ENCODE results near the gene DNMT3A. TPM values are rescaled to one million over a fixed set of nuclear protein-coding genes. Genes with fewer than 3 reads are reported as not detected.
A peak's percentile ranks its signal among the peaks of the same experiment; 100 is the strongest.

Gene DNMT3A
- total and polyA plus RNA-seq, 4 donors: 33.7 to 52.3 (median 43.0) TPM

GRCh38 chr2:25339791-25340180 lies 1.9 kb downstream of the DNMT3A start:
- H3K36me3 ChIP-seq (ENCODE audit: control insufficient read depth, insufficient read depth, low read length): peaks cover 33% of the 10 kb centered on the region
- H3K9me3 ChIP-seq (ENCODE audit: control insufficient read depth, insufficient read depth, low read length): no peaks in the 10 kb centered on the region
- H3K27ac ChIP-seq (ENCODE audit: low read depth, low read length): peak overlapping the region; percentile 57
- WGBS (ENCODE audit: insufficient coverage): 37% methylated on average over 18 of the region's 18 CpGs
- H3K27me3 ChIP-seq (ENCODE audit: control insufficient read depth, insufficient read depth, low read length): no peaks in the 10 kb centered on the region
- H3K4me1 ChIP-seq (ENCODE audit: control insufficient read depth, insufficient read depth, low read length): peaks cover 60% of the 10 kb centered on the region
- peak in 2 of 6 donors; percentile 33 to 35 for DNase-seq (ENCODE audit: low read depth in 4 of 6, low spot score in 6 of 6)
- H3K4me3 ChIP-seq (ENCODE audit: low read depth, low read length): peak overlapping the region; percentile 45

- Histone ChIP-seq H3K36me3 (ENCODE audit: control insufficient read depth, insufficient read depth, low read length) (peaks cover 33% of the 10 kb centered on the region), H3K4me3 (ENCODE audit: low read depth, low read length) (peak overlapping the region; percentile 45), H3K27me3 (ENCODE audit: control insufficient read depth, insufficient read depth, low read length) (no peaks in the 10 kb centered on the region), H3K9me3 (ENCODE audit: control insufficient read depth, insufficient read depth, low read length) (no peaks in the 10 kb centered on the region), H3K4me1 (ENCODE audit: control insufficient read depth, insufficient read depth, low read length) (peaks cover 63% of the 10 kb centered on the region), H3K27ac (ENCODE audit: low read depth, low read length) (peak overlapping the region; percentile 25)
- WGBS (ENCODE audit: insufficient coverage): 59% methylated on average over 7 of the region's 8 CpGs
- DNase-seq (ENCODE audit: low read depth in 4 of 6, low spot score in 6 of 6): no peak
Observed at GRCh38 chr2:25339211-25339674, 2.5 kb downstream of the DNMT3A start.

GRCh38 chr2:25338401-25338800 lies 3.3 kb downstream of the DNMT3A start:
- no peaks in the 10 kb centered on the region for H3K27me3 ChIP-seq (ENCODE audit: control insufficient read depth, insufficient read depth, low read length)
- H3K4me1 ChIP-seq (ENCODE audit: control insufficient read depth, insufficient read depth, low read length): peaks cover 70% of the 10 kb centered on the region
- no peak overlapping the region for H3K4me3 ChIP-seq (ENCODE audit: low read depth, low read length)
- H3K36me3 ChIP-seq (ENCODE audit: control insufficient read depth, insufficient read depth, low read length): peaks cover 33% of the 10 kb centered on the region
- 72% methylated on average over 12 of the region's 13 CpGs for WGBS (ENCODE audit: insufficient coverage)
- DNase-seq (ENCODE audit: low read depth in 4 of 6, low spot score in 6 of 6): no peak
- H3K27ac ChIP-seq (ENCODE audit: low read depth, low read length): no peak overlapping the region
- H3K9me3 ChIP-seq (ENCODE audit: control insufficient read depth, insufficient read depth, low read length): no peaks in the 10 kb centered on the region

- Histone ChIP-seq H3K36me3 (ENCODE audit: control insufficient read depth, insufficient read depth, low read length) (peaks cover 35% of the 10 kb centered on the region), H3K9me3 (ENCODE audit: control insufficient read depth, insufficient read depth, low read length) (no peaks in the 10 kb centered on the region), H3K27me3 (ENCODE audit: control insufficient read depth, insufficient read depth, low read length) (no peaks in the 10 kb centered on the region), H3K27ac (ENCODE audit: low read depth, low read length) (no peak overlapping the region), H3K4me3 (ENCODE audit: low read depth, low read length) (no peak overlapping the region), H3K4me1 (ENCODE audit: control insufficient read depth, insufficient read depth, low read length) (peaks cover 70% of the 10 kb centered on the region)
- DNase-seq (ENCODE audit: low read depth in 4 of 6, low spot score in 6 of 6): no peak
- WGBS (ENCODE audit: insufficient coverage): 81% methylated on average over 4 of the region's 7 CpGs
Observed at GRCh38 chr2:25337891-25338290, 3.8 kb downstream of the DNMT3A start.

- Histone ChIP-seq H3K36me3 (ENCODE audit: control insufficient read depth, insufficient read depth, low read length) (peaks cover 41% of the 10 kb centered on the region), H3K27ac (ENCODE audit: low read depth, low read length) (no peak overlapping the region), H3K9me3 (ENCODE audit: control insufficient read depth, insufficient read depth, low read length) (no peaks in the 10 kb centered on the region), H3K27me3 (ENCODE audit: control insufficient read depth, insufficient read depth, low read length) (no peaks in the 10 kb centered on the region), H3K4me3 (ENCODE audit: low read depth, low read length) (no peak overlapping the region), H3K4me1 (ENCODE audit: control insufficient read depth, insufficient read depth, low read length) (peaks cover 72% of the 10 kb centered on the region)
- WGBS (ENCODE audit: insufficient coverage): 79% methylated on average over 9 of the region's 10 CpGs
- no peak for DNase-seq (ENCODE audit: low read depth in 4 of 6, low spot score in 6 of 6)
Observed at GRCh38 chr2:25337276-25337675, 4.4 kb downstream of the DNMT3A start.

GRCh38 chr2:25336383-25336841 lies 5.3 kb downstream of the DNMT3A start:
- Histone ChIP-seq H3K27me3 (ENCODE audit: control insufficient read depth, insufficient read depth, low read length) (no peaks in the 10 kb centered on the region), H3K9me3 (ENCODE audit: control insufficient read depth, insufficient read depth, low read length) (no peaks in the 10 kb centered on the region), H3K36me3 (ENCODE audit: control insufficient read depth, insufficient read depth, low read length) (peaks cover 42% of the 10 kb centered on the region), H3K4me1 (ENCODE audit: control insufficient read depth, insufficient read depth, low read length) (peaks cover 80% of the 10 kb centered on the region), H3K27ac (ENCODE audit: low read depth, low read length) (no peak overlapping the region), H3K4me3 (ENCODE audit: low read depth, low read length) (no peak overlapping the region)
- no peak for DNase-seq (ENCODE audit: low read depth in 4 of 6, low spot score in 6 of 6)
- 40% methylated on average over 9 of the region's 10 CpGs for WGBS (ENCODE audit: insufficient coverage)

- no peak for DNase-seq (ENCODE audit: low read depth in 4 of 6, low spot score in 6 of 6)
- peaks cover 42% of the 10 kb centered on the region for H3K36me3 ChIP-seq (ENCODE audit: control insufficient read depth, insufficient read depth, low read length)
- no peak overlapping the region for H3K27ac ChIP-seq (ENCODE audit: low read depth, low read length)
- H3K4me1 ChIP-seq (ENCODE audit: control insufficient read depth, insufficient read depth, low read length): peaks cover 84% of the 10 kb centered on the region
- no peaks in the 10 kb centered on the region for H3K27me3 ChIP-seq (ENCODE audit: control insufficient read depth, insufficient read depth, low read length)
- WGBS (ENCODE audit: insufficient coverage): 80% methylated on average over 2 of the region's 6 CpGs
- no peaks in the 10 kb centered on the region for H3K9me3 ChIP-seq (ENCODE audit: control insufficient read depth, insufficient read depth, low read length)
- no peak overlapping the region for H3K4me3 ChIP-seq (ENCODE audit: low read depth, low read length)
Observed at GRCh38 chr2:25335971-25336370, 5.8 kb downstream of the DNMT3A start.

- no peak overlapping the region for H3K4me3 ChIP-seq (ENCODE audit: low read depth, low read length)
- no peaks in the 10 kb centered on the region for H3K9me3 ChIP-seq (ENCODE audit: control insufficient read depth, insufficient read depth, low read length)
- no peaks in the 10 kb centered on the region for H3K27me3 ChIP-seq (ENCODE audit: control insufficient read depth, insufficient read depth, low read length)
- H3K36me3 ChIP-seq (ENCODE audit: control insufficient read depth, insufficient read depth, low read length): peaks cover 42% of the 10 kb centered on the region
- no peak overlapping the region for H3K27ac ChIP-seq (ENCODE audit: low read depth, low read length)
- DNase-seq (ENCODE audit: low read depth in 4 of 6, low spot score in 6 of 6): no peak
- 77% methylated on average over 8 of the region's 8 CpGs for WGBS (ENCODE audit: insufficient coverage)
- peaks cover 89% of the 10 kb centered on the region for H3K4me1 ChIP-seq (ENCODE audit: control insufficient read depth, insufficient read depth, low read length)
Observed at GRCh38 chr2:25335204-25335603, 6.5 kb downstream of the DNMT3A start.

- Histone ChIP-seq H3K9me3 (ENCODE audit: control insufficient read depth, insufficient read depth, low read length) (no peaks in the 10 kb centered on the region), H3K36me3 (ENCODE audit: control insufficient read depth, insufficient read depth, low read length) (peaks cover 37% of the 10 kb centered on the region), H3K4me3 (ENCODE audit: low read depth, low read length) (no peak overlapping the region), H3K27ac (ENCODE audit: low read depth, low read length) (no peak overlapping the region), H3K4me1 (ENCODE audit: control insufficient read depth, insufficient read depth, low read length) (peaks cover 89% of the 10 kb centered on the region), H3K27me3 (ENCODE audit: control insufficient read depth, insufficient read depth, low read length) (no peaks in the 10 kb centered on the region)
- 90% methylated on average over 5 of the region's 8 CpGs for WGBS (ENCODE audit: insufficient coverage)
- DNase-seq (ENCODE audit: low read depth in 4 of 6, low spot score in 6 of 6): no peak
Observed at GRCh38 chr2:25334482-25334881, 7.2 kb downstream of the DNMT3A start.

- no peaks in the 10 kb centered on the region for H3K27me3 ChIP-seq (ENCODE audit: control insufficient read depth, insufficient read depth, low read length)
- H3K36me3 ChIP-seq (ENCODE audit: control insufficient read depth, insufficient read depth, low read length): peaks cover 34% of the 10 kb centered on the region
- H3K4me1 ChIP-seq (ENCODE audit: control insufficient read depth, insufficient read depth, low read length): peaks cover 89% of the 10 kb centered on the region
- no peak for DNase-seq (ENCODE audit: low read depth in 4 of 6, low spot score in 6 of 6)
- H3K27ac ChIP-seq (ENCODE audit: low read depth, low read length): no peak overlapping the region
- 51% methylated on average over 2 of the region's 4 CpGs for WGBS (ENCODE audit: insufficient coverage)
- no peaks in the 10 kb centered on the region for H3K9me3 ChIP-seq (ENCODE audit: control insufficient read depth, insufficient read depth, low read length)
- no peak overlapping the region for H3K4me3 ChIP-seq (ENCODE audit: low read depth, low read length)
Observed at GRCh38 chr2:25333981-25334380, 7.7 kb downstream of the DNMT3A start.
